Adrenal gland (tissue), 12 donors: ENCODE data around the gene ASB18. TPM values are rescaled to one million over a fixed set of nuclear protein-coding genes. Genes with fewer than 3 reads are reported as not detected.

Source experiments
- DNase-seq, 7 donors: peaks; one replicate each; pipeline ENCODE4 v3.0.0-alpha.2; 2019 to 2020
- H3K27ac ChIP-seq, 5 donors: fragments of 200-600 bp; sonication (generic) in 4 of 5; 1 replicate in 3 of 5; 2 replicates in 2 of 5; pipeline versions ENCODE4 v1.5.1 to v1.8.0; 2016 to 2020; ENCODE audit warnings: mild to moderate bottlenecking in 1 of 5
- H3K27me3 ChIP-seq: fragments of 200-600 bp; 2 replicates; pipeline ENCODE4 v1.8.0; 2021
- H3K36me3 ChIP-seq, 2 donors: fragments of 200-600 bp; replicated peaks in 1 of 2; 1 replicate in 1 of 2; 2 replicates in 1 of 2; pipeline versions ENCODE4 v1.5.1 to v1.8.0; 2018 to 2022
- H3K4me1 ChIP-seq, 2 donors: fragments of 200-600 bp; replicated peaks in 1 of 2; 1 replicate in 1 of 2; 2 replicates in 1 of 2; pipeline versions ENCODE4 v1.5.1 to v1.8.0; 2018 to 2021
- H3K4me3 ChIP-seq, 4 donors: fragments of 200-600 bp; sonication (generic) in 3 of 4; one replicate each; pipeline ENCODE4 v1.5.1; 2016 to 2018
- H3K9me3 ChIP-seq, 3 donors: fragments of 200-600 bp; sonication (generic) in 1 of 3; replicated peaks in 1 of 3; 1 replicate in 2 of 3; 2 replicates in 1 of 3; pipeline versions ENCODE4 v1.5.1 to v1.8.0; 2016 to 2021
- CTCF ChIP-seq, 6 experiments: fragments of 450-650 bp in 4 of 6; fragments of 200-600 bp in 2 of 6; sonication (generic) in 1 of 6; IDR thresholded peaks; 1 replicate in 5 of 6; 2 replicates in 1 of 6; pipeline versions ENCODE4 v1.5.1 to v1.8.0; 2016 to 2021; ENCODE audit warnings: antibody characterized with exemption in 6 of 6, mild to moderate bottlenecking in 2 of 6, moderate library complexity in 1 of 6
- POLR2A ChIP-seq, 2 donors: fragments of 450-650 bp; IDR thresholded peaks; one replicate each; pipeline ENCODE4 v1.6.1; 2017; ENCODE audit warnings: antibody characterized with exemption in 2 of 2, mild to moderate bottlenecking in 2 of 2, moderate library complexity in 1 of 2
- WGBS, 4 donors: extraction: QIAGEN DNeasy Blood & Tissue Kit in 2 of 4; methylation state at CpG; one replicate each; pipeline versions ENCODE4 v1.1.5 to v1.1.7; 2013 to 2017; 5-methylcytosine and 5-hydroxymethylcytosine counted together
- intact Hi-C, 2 donors: fragments of 100-400 bp; cut with DNase I; formaldehyde crosslinking; loops; one replicate each; pipeline versions ENCODE4 v1.14.1 to v1.15.0; 2022 to 2023
- polyA plus RNA-seq, 3 donors: library from polyadenylated mRNA; stranded (reverse); fragments of 200-250 nt in 2 of 3; fragments of 350-450 nt in 1 of 3; fragmentation: Illumina TruSeq in 1 of 3; extraction: RNeasy Lipid Tissue Mini Kit (QIAGEN cat#74804) in 1 of 3; gene quantifications; one replicate each; pipeline ENCODE4 v1.2.3, GENCODE V29; 2013 to 2014
- total RNA-seq, 9 donors: library from RNA; depleted of rRNA in 4 of 9; stranded (reverse); fragments of >200 nt in 4 of 9; fragments of 120-200 nt in 1 of 9; fragmentation: NEBNext Ultra II Directional in 1 of 9; extraction: Animal tissue kit (Norgen Biotek cat#: 25700) in 1 of 9; gene quantifications; one replicate each; pipeline versions ENCODE4 v1.1.0 to v1.2.4, GENCODE V29; 2013 to 2023
- donor health status: healthy with polysubstance abuse.
- donor health status: Bipolar disorder and iron deficiency.
- donor health status: DM: yes; HTN: yes; CAD: no.
- donor health status: DM: no; HTN: no; CAD: no.
- donor health status: DM: no; HTN: no; CAD: no.
- donor health status: DM: yes; HTN: yes; CAD: no.

Gene ASB18
- total and polyA plus RNA-seq, 12 donors, result not detected

- 45 to 53% (median 51%) methylated on average over 7 of the region's 7 CpGs for whole genome bisulfite sequencing, 4 donors
- DNase-seq, result no peak
- H3K27me3 ChIP-seq, result peaks cover 32% of the 10 kb centered on the region
- no peaks in the 10 kb centered on the region for H3K36me3 ChIP-seq
- H3K9me3 ChIP-seq, result no peaks in the 10 kb centered on the region
- no peak overlapping the region for H3K4me3 ChIP-seq
- intact Hi-C loops, result no loop called here
- no peaks in the 10 kb centered on the region for H3K4me1 ChIP-seq
- TF ChIP-seq POLR2A (IDR thresholded peaks at IDR 0.05) (no peak), CTCF (IDR thresholded peaks at IDR 0.05) (no peak)
- no peak overlapping the region for H3K27ac ChIP-seq
Measured at GRCh38 chr2:236261452-236261851, 2.8 kb downstream of the ASB18 start.

- H3K27me3 ChIP-seq, result peaks cover 30% of the 10 kb centered on the region
- H3K4me1 ChIP-seq, result no peaks in the 10 kb centered on the region
- no peaks in the 10 kb centered on the region for H3K36me3 ChIP-seq
- H3K9me3 ChIP-seq, result no peaks in the 10 kb centered on the region
- TF ChIP-seq POLR2A (IDR thresholded peaks at IDR 0.05) (no peak), CTCF (IDR thresholded peaks at IDR 0.05) (no peak)
- H3K27ac ChIP-seq, result no peak overlapping the region
- peak in 1 of 7 donors; percentile 9 for DNase-seq
- H3K4me3 ChIP-seq, result no peak overlapping the region
- 65 to 78% (median 70%) methylated on average over 5 to 6 of the region's 6 CpGs for WGBS, 4 donors
- intact Hi-C loops, result no loop called here
Measured at GRCh38 chr2:236259371-236259770, 4.8 kb downstream of the ASB18 start.

- H3K36me3 ChIP-seq, result no peaks in the 10 kb centered on the region
- no peaks in the 10 kb centered on the region for H3K4me1 ChIP-seq
- no peak overlapping the region for H3K4me3 ChIP-seq
- intact Hi-C loops, result no loop called here
- H3K27me3 ChIP-seq, result peaks cover 30% of the 10 kb centered on the region
- TF ChIP-seq CTCF (IDR thresholded peaks at IDR 0.05) (no peak), POLR2A (IDR thresholded peaks at IDR 0.05) (no peak)
- WGBS, 4 donors, result 68 to 83% (median 76%) methylated on average over 6 of the region's 6 CpGs
- peak in 1 of 7 donors; percentile 7 for DNase-seq
- H3K27ac ChIP-seq, result no peak overlapping the region
- no peaks in the 10 kb centered on the region for H3K9me3 ChIP-seq
Measured at GRCh38 chr2:236257575-236257974, 6.6 kb downstream of the ASB18 start.

DNA sequence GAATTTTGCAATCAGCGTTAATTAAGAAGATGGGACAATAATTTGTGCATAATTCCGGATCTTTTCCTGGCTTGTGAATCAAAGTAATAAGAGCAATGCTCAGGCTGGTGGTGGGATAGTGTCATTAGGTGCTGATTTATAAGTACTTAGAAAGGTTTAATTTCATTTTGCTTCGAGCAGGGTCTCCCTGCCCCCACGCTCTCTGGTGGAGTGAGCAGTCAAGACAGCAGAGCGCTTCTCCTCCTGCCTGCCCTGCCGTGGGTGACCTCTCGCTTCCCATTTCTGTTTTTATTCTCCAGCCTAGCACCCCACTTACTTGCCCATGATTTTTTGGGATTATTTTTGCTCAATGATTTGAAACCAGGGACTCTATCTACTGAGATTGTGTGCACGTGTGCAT is 7.1 kb downstream of the ASB18 start:
- no peaks in the 10 kb centered on the region for H3K9me3 ChIP-seq
- no peak for TF ChIP-seq CTCF (IDR thresholded peaks at IDR 0.05)

More for the DNA sequence above, 7.1 kb downstream of the ASB18 start:
- peak in 1 of 7 donors; percentile 2 for DNase-seq
- intact Hi-C loops, result no loop called here
- peaks cover 30% of the 10 kb centered on the region for H3K27me3 ChIP-seq
- no peak overlapping the region for H3K4me3 ChIP-seq
- 48 to 64% (median 55%) methylated on average over 8 of the region's 8 CpGs for WGBS, 4 donors
- no peaks in the 10 kb centered on the region for H3K36me3 ChIP-seq
- H3K4me1 ChIP-seq, result no peaks in the 10 kb centered on the region
- H3K27ac ChIP-seq, result no peak overlapping the region
